IMR-90 (cell line): ENCODE measurements around the gene VIPR2. TPM values are rescaled to one million over a fixed set of nuclear protein-coding genes. Genes with fewer than 3 reads are reported as not detected.

Source experiments
- ATAC-seq: fragments of 200-7000 bp; cut with Tn5 transposase; 2 replicates; pipeline ENCODE4 v1.9.1; 2020; ENCODE audit warnings: low read depth, mild to moderate bottlenecking, moderate library complexity
- BruUV-seq: library from RNA; stranded (reverse); fragments of 400-500 nt; replicated peaks from 2 replicates; lab custom pipeline; 2021; lab: Mats Ljungman, UMichigan
- CTCF ChIA-PET: fragments of 300-600 bp; formaldehyde crosslinking; extraction: SDS; loops from one replicate; lab custom pipeline; 2021; ENCODE audit warnings: antibody characterized with exemption; lab: Yijun Ruan, JAX
- POLR2A ChIA-PET: fragments of 300-600 bp; sonication (Branson Sonifier 250); formaldehyde crosslinking; loops from one replicate; lab custom pipeline; 2022; ENCODE audit warnings: antibody characterized with exemption; ENCODE audit not compliant: unreplicated experiment; lab: Charles Lee
- DNase-seq: peaks from one replicate; pipeline ENCODE4 v3.0.0; 2013
- H2AFZ ChIP-seq: replicated peaks from 2 replicates; pipeline ENCODE3; 2013; ENCODE audit warnings: low read length, mild to moderate bottlenecking; ENCODE audit not compliant: poor library complexity
- H2AK5ac ChIP-seq: 2 replicates; pipeline ENCODE4 v1.6.1; 2013; ENCODE audit warnings: low read depth, low read length, inconsistent platforms
- H2AK9ac ChIP-seq: replicated peaks from 2 replicates; pipeline ENCODE3; 2013; ENCODE audit warnings: mild to moderate bottlenecking, low read depth, low read length, moderate library complexity; ENCODE audit not compliant: poor library complexity
- H2BK120ac ChIP-seq: 2 replicates; pipeline ENCODE4 v1.6.1; 2013; ENCODE audit warnings: low read depth, low read length, inconsistent platforms
- H2BK15ac ChIP-seq: 3 replicates; pipeline ENCODE4 v1.6.1; 2013; ENCODE audit warnings: low read depth, low read length, inconsistent platforms
- H2BK20ac ChIP-seq: 2 replicates; pipeline ENCODE4 v1.6.1; 2013; ENCODE audit warnings: low read depth, mild to moderate bottlenecking, inconsistent platforms, low read length, moderate library complexity
- H2BK5ac ChIP-seq: 2 replicates; pipeline ENCODE4 v1.6.1; 2013; ENCODE audit warnings: mild to moderate bottlenecking, low read depth, low read length, inconsistent platforms; ENCODE audit not compliant: poor library complexity, severe bottlenecking
- H3K14ac ChIP-seq: replicated peaks from 2 replicates; pipeline ENCODE4 v1.6.1; 2013; ENCODE audit warnings: low read depth, low read length, inconsistent platforms
- H3K18ac ChIP-seq: 2 replicates; pipeline ENCODE4 v1.6.1; 2013; ENCODE audit warnings: low read depth, low read length, control low read depth
- H3K23ac ChIP-seq: 2 replicates; pipeline ENCODE4 v1.6.1; 2013; ENCODE audit warnings: low read depth, low read length, inconsistent platforms
- H3K27ac ChIP-seq: 2 replicates; pipeline ENCODE4 v1.5.1; 2013; ENCODE audit warnings: mild to moderate bottlenecking, control low read depth, low read length; ENCODE audit not compliant: insufficient read depth
- H3K27me3 ChIP-seq: 2 replicates; pipeline ENCODE4 v1.6.1; 2013; ENCODE audit warnings: low read length; ENCODE audit not compliant: control insufficient read depth, insufficient read depth
- H3K36me3 ChIP-seq: 2 replicates; pipeline ENCODE4 v1.6.1; 2013; ENCODE audit warnings: low read length, mixed read lengths; ENCODE audit not compliant: control insufficient read depth, insufficient read depth
- H3K4ac ChIP-seq: 2 replicates; pipeline ENCODE4 v1.6.1; 2013; ENCODE audit warnings: low read depth, low read length, inconsistent platforms
- H3K4me1 ChIP-seq: 2 replicates; pipeline ENCODE4 v1.6.1; 2013; ENCODE audit warnings: low read length, mixed read lengths; ENCODE audit not compliant: control insufficient read depth, insufficient read depth
- H3K4me2 ChIP-seq: 2 replicates; pipeline ENCODE4 v1.6.1; 2013; ENCODE audit warnings: low read depth, mild to moderate bottlenecking, control low read depth, low read length, moderate library complexity
- H3K4me3 ChIP-seq: 2 replicates; pipeline ENCODE4 v1.5.1; 2013; ENCODE audit warnings: low read depth, mild to moderate bottlenecking, control low read depth, low read length, moderate library complexity; ENCODE audit not compliant: insufficient read depth
- H3K56ac ChIP-seq: 2 replicates; pipeline ENCODE4 v1.6.1; 2013; ENCODE audit warnings: low read length, inconsistent platforms; ENCODE audit not compliant: insufficient read depth; ENCODE audit errors: extremely low read depth
- H3K79me1 ChIP-seq, 2 experiments: 2 replicates each; pipeline ENCODE4 v1.6.1; 2013; ENCODE audit warnings: low read length in 2 of 2, inconsistent platforms in 1 of 2, low read depth in 1 of 2
- H3K9ac ChIP-seq: 2 replicates; pipeline ENCODE4 v1.6.1; 2013; ENCODE audit warnings: low read depth, low read length, control low read depth
- H3K9me1 ChIP-seq: 2 replicates; pipeline ENCODE4 v1.6.1; 2013; ENCODE audit warnings: low read length, inconsistent platforms; ENCODE audit not compliant: insufficient read depth
- H3K9me3 ChIP-seq: 2 replicates; pipeline ENCODE4 v1.6.1; 2013; ENCODE audit warnings: low read length; ENCODE audit not compliant: control insufficient read depth, insufficient read depth
- H4K20me1 ChIP-seq: 2 replicates; pipeline ENCODE4 v1.6.1; 2013; ENCODE audit warnings: low read length, inconsistent platforms; ENCODE audit not compliant: insufficient read depth
- H4K5ac ChIP-seq: 2 replicates; pipeline ENCODE4 v1.6.1; 2013; ENCODE audit warnings: mild to moderate bottlenecking, low read depth, low read length, control low read depth
- H4K8ac ChIP-seq, 2 experiments: 2 replicates each; pipeline ENCODE4 v1.6.1; 2013; ENCODE audit warnings: low read depth in 2 of 2, low read length in 2 of 2, control low read depth in 1 of 2, inconsistent platforms in 1 of 2
- H4K91ac ChIP-seq: 2 replicates; pipeline ENCODE4 v1.6.1; 2013; ENCODE audit warnings: low read depth, low read length, inconsistent platforms; ENCODE audit not compliant: insufficient read depth
- CHD1 ChIP-seq: IDR thresholded peaks from 2 replicates; pipeline ENCODE4 v1.6.1; 2012; ENCODE audit warnings: low read depth, low read length, improper control_type of control experiment
- NFE2L2 ChIP-seq: fragments of 150-350 bp; IDR thresholded peaks from 2 replicates; pipeline ENCODE4 v1.6.1; 2016; ENCODE audit warnings: low read depth, mild to moderate bottlenecking, low read length
- WGBS, 2 experiments: methylation state at CpG; one replicate each; pipeline versions ENCODE4 v1.1.5 to v1.1.7; 2013; ENCODE audit warnings: missing lambda C conversion rate in 2 of 2; ENCODE audit not compliant: insufficient read length in 1 of 2; ENCODE audit errors: extremely low coverage in 2 of 2; 5-methylcytosine and 5-hydroxymethylcytosine counted together
- dilution Hi-C: fragments of 300-500 bp; cut with HindIII; formaldehyde crosslinking; loops from one replicate; pipeline ENCODE4 v1.14.3; 2018; ENCODE audit warnings: low sequenced_read_pairs; ENCODE audit not compliant: unreplicated experiment
- in situ Hi-C: fragments of 300-500 bp; cut with MboI; formaldehyde crosslinking; loops from 3 replicates; pipeline ENCODE4 v1.14.3; 2019; ENCODE audit warnings: low sequenced_read_pairs, inconsistent platforms, mixed read lengths
- intact Hi-C: fragments of 100-400 bp; cut with micrococcal nuclease; formaldehyde crosslinking; loops from 2 replicates; pipeline ENCODE4 v1.10.0; 2022
- polyA plus RNA-seq, 3 experiments: library from polyadenylated mRNA; depleted of rRNA; stranded (reverse); fragments of >200 nt; gene quantifications; 2 replicates each; pipeline ENCODE4 v1.2.3, GENCODE V29; 2012; ENCODE audit warnings: low replicate concordance in 1 of 3
- total RNA-seq: library from RNA; depleted of rRNA; stranded (reverse); fragments of >200 nt; gene quantifications from 2 replicates; pipeline ENCODE4 v1.2.3, GENCODE V29; 2012

The VIPR2 gene
- total and polyA plus RNA-seq, 2 of the 4 experiments (the other 2 are of a cell fraction), result not detected

DNA sequence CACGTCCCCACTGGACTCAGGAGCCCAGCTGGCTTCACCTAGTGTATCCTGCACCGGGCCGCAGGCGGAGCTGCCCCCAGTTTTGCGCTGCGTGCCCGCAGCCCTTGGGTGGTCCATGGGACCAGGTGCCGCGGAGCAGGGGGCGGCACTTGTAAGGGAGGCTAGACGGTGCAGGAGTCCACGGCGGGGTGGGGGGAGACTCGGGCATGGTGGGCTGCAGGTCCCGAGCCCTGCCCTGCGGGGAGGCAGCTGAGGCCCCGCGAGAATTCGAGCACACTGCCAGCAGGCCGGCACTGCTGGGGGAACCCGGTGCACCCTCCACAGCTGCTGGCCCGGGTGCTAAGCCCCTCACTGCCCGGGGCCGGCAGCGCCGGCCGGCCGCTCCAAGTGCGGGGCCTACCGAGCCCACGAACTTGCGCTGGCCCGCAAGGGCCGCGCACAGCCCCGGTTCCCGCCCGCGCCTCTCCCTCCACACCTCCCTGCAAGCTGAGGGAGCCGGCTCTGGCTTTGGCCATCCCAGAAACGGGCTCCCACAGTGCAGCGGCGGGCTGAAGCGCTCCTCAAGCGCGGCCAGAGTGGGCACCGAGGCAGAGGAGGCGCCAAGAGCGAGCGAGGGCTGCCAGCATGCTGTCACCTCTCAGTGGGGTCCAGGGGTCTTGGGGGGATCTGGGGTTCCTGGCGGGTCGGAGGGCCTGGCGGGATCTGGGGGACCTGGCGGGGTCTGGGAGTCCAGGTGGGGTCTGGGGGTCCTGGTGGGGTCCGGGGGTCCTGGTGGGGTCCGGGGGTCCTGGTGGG, 81.4 kb downstream of the VIPR2 start:
- WGBS, 2 experiments, result 17% methylated on average over 1 of the region's 56 CpGs; no CpG with 5 or more reads in 1 of the 2 experiments
- Histone ChIP-seq H3K9me1 (no peaks in the 10 kb centered on the region), H3K27ac (no peak overlapping the region), H2AK5ac (no peak overlapping the region), H2BK120ac (no peak overlapping the region), H3K9me3 (peaks cover 32% of the 10 kb centered on the region), H2BK5ac (no peak overlapping the region), H2BK15ac (no peak overlapping the region), H4K91ac (no peak overlapping the region), H3K4ac (no peak overlapping the region), H4K5ac (no peak overlapping the region), H3K23ac (no peak overlapping the region), H3K56ac (no peak overlapping the region), H3K4me1 (no peaks in the 10 kb centered on the region), H3K18ac (no peak overlapping the region), H3K9ac (no peak overlapping the region), H2AK9ac (no peak overlapping the region), H4K8ac (no peak overlapping the region), H3K14ac (no peak overlapping the region), H3K79me1 (no peaks in the 10 kb centered on the region), H4K20me1 (no peaks in the 10 kb centered on the region), H2BK20ac (no peak overlapping the region), H3K27me3 (no peaks in the 10 kb centered on the region), H3K4me3 (no peak overlapping the region), H2AFZ (no peak overlapping the region), H3K4me2 (no peak overlapping the region), H3K36me3 (no peaks in the 10 kb centered on the region)
- intact Hi-C loops (no loop called here), in situ Hi-C loops (no loop called here), dilution Hi-C loops (no loop called here)
- CTCF ChIA-PET, result no interaction called here
- BruUV-seq, result no TSS peak
- no peak for DNase-seq
- ATAC-seq, result no peak
- POLR2A ChIA-PET, result no interaction called here
- no peak for TF ChIP-seq CHD1
- TF ChIP-seq NFE2L2, result no peak
